ENCODE results near the gene RTP3.

Gene RTP3

GRCh38 chr3:46500656-46501635 lies 3.2 kb downstream of the RTP3 start:
- peak; percentile 57 for DNase-seq (ENCODE audit: low spot score)
- no peak for TF ChIP-seq CTCF (IDR thresholded peaks at IDR 0.05; ENCODE audit: extremely low read depth, missing control alignments)

GRCh38 chr3:46501702-46502101 lies 3.9 kb downstream of the RTP3 start:
- DNase-seq (ENCODE audit: low spot score), result no peak
- TF ChIP-seq CTCF (IDR thresholded peaks at IDR 0.05; ENCODE audit: extremely low read depth, missing control alignments), result no peak

GRCh38 chr3:46503200-46503874 lies 5.6 kb downstream of the RTP3 start:
- TF ChIP-seq CTCF (IDR thresholded peaks at IDR 0.05; ENCODE audit: extremely low read depth, missing control alignments), result no peak
- DNase-seq (ENCODE audit: low spot score), result no peak

- no peak for DNase-seq (ENCODE audit: low spot score)
- no peak for TF ChIP-seq CTCF (IDR thresholded peaks at IDR 0.05; ENCODE audit: extremely low read depth, missing control alignments)
Observed at GRCh38 chr3:46504789-46505188, 7.0 kb downstream of the RTP3 start.

GRCh38 chr3:46505953-46506352 lies 8.2 kb downstream of the RTP3 start:
- DNase-seq (ENCODE audit: low spot score), result no peak
- no peak for TF ChIP-seq CTCF (IDR thresholded peaks at IDR 0.05; ENCODE audit: extremely low read depth, missing control alignments)

GRCh38 chr3:46506526-46506925 lies 8.8 kb downstream of the RTP3 start:
- DNase-seq (ENCODE audit: low spot score), result no peak
- TF ChIP-seq CTCF (IDR thresholded peaks at IDR 0.05; ENCODE audit: extremely low read depth, missing control alignments), result no peak

All from GM20000 (cell line).